ENCODE data around the gene LRP1B.

LRP1B gene

GRCh38 chr2:141417246-141417797, 713.5 kb downstream of the LRP1B start:
- TF ChIP-seq CTCF (IDR thresholded peaks at IDR 0.05; ENCODE audit: borderline replicate concordance, extremely low read depth, low read length, poor library complexity, severe bottlenecking) (no peak), EZH2 (IDR thresholded peaks at IDR 0.05; ENCODE audit: borderline replicate concordance, low read depth, low read length, severe bottlenecking) (no peak)
- Histone ChIP-seq H2AFZ (ENCODE audit: low read depth, low read length) (peak overlapping the region; percentile 73), H3K9me3 (ENCODE audit: insufficient read depth, low read length, severe bottlenecking) (peaks cover 2% of the 10 kb centered on the region), H3K4me1 (ENCODE audit: insufficient read depth, low read length) (peaks cover 19% of the 10 kb centered on the region), H3K4me3 (ENCODE audit: low read depth in 1 of 2, low read length in 2 of 2) (no peak overlapping the region), H3K9ac (ENCODE audit: low read depth, low read length) (no peak overlapping the region), H3K27me3 (ENCODE audit: insufficient read depth, low read length, poor library complexity) (no peaks in the 10 kb centered on the region), H3K4me2 (ENCODE audit: insufficient read depth, low read length) (peak overlapping the region; percentile 47), H3K36me3 (ENCODE audit: insufficient read depth, low read length) (no peaks in the 10 kb centered on the region), H3K79me2 (ENCODE audit: insufficient read depth, low read length) (no peaks in the 10 kb centered on the region), H3K27ac (ENCODE audit: low read length) (peak overlapping the region; percentile 48; the same call in 1 of the 2 replicates), H4K20me1 (ENCODE audit: insufficient read depth, low read length) (no peaks in the 10 kb centered on the region)
- no peak for DNase-seq
- ATAC-seq (ENCODE audit: insufficient read depth, low read depth) = peak; percentile 82

- Histone ChIP-seq H3K4me1 (ENCODE audit: insufficient read depth, low read length) (peaks cover 4% of the 10 kb centered on the region; the same call in 1 of the 2 replicates), H4K20me1 (ENCODE audit: insufficient read depth, low read length) (no peaks in the 10 kb centered on the region), H3K9ac (ENCODE audit: low read depth, low read length) (no peak overlapping the region), H3K4me3 (ENCODE audit: low read depth in 1 of 2, low read length in 2 of 2) (no peak overlapping the region), H3K4me2 (ENCODE audit: insufficient read depth, low read length) (no peak overlapping the region), H3K27me3 (ENCODE audit: insufficient read depth, low read length, poor library complexity) (no peaks in the 10 kb centered on the region), H3K27ac (ENCODE audit: low read length) (no peak overlapping the region), H3K9me3 (ENCODE audit: insufficient read depth, low read length, severe bottlenecking) (no peaks in the 10 kb centered on the region), H2AFZ (ENCODE audit: low read depth, low read length) (no peak overlapping the region), H3K79me2 (ENCODE audit: insufficient read depth, low read length) (no peaks in the 10 kb centered on the region), H3K36me3 (ENCODE audit: insufficient read depth, low read length) (no peaks in the 10 kb centered on the region)
- DNase-seq (no peak), ATAC-seq (ENCODE audit: insufficient read depth, low read depth) (no peak)
- TF ChIP-seq CTCF (IDR thresholded peaks at IDR 0.05; ENCODE audit: borderline replicate concordance, extremely low read depth, low read length, poor library complexity, severe bottlenecking) = no peak
- TF ChIP-seq EZH2 (IDR thresholded peaks at IDR 0.05; ENCODE audit: borderline replicate concordance, low read depth, low read length, severe bottlenecking) = no peak
Observed at GRCh38 chr2:141411419-141411818, 719.4 kb downstream of the LRP1B start.

GRCh38 chr2:141399270-141399669, 731.5 kb downstream of the LRP1B start:
- no peaks in the 10 kb centered on the region for H4K20me1 ChIP-seq (ENCODE audit: insufficient read depth, low read length)
- no peaks in the 10 kb centered on the region for H3K79me2 ChIP-seq (ENCODE audit: insufficient read depth, low read length)
- no peak overlapping the region for H3K27ac ChIP-seq (ENCODE audit: low read length)
- TF ChIP-seq EZH2 (IDR thresholded peaks at IDR 0.05; ENCODE audit: borderline replicate concordance, low read depth, low read length, severe bottlenecking) (no peak), CTCF (IDR thresholded peaks at IDR 0.05; ENCODE audit: borderline replicate concordance, extremely low read depth, low read length, poor library complexity, severe bottlenecking) (peak; percentile 17)
- no peak overlapping the region for H3K4me2 ChIP-seq (ENCODE audit: insufficient read depth, low read length)
- H3K4me1 ChIP-seq (ENCODE audit: insufficient read depth, low read length) = peaks cover 10% of the 10 kb centered on the region; the same call in 1 of the 2 replicates
- H3K9ac ChIP-seq (ENCODE audit: low read depth, low read length) = no peak overlapping the region
- H3K27me3 ChIP-seq (ENCODE audit: insufficient read depth, low read length, poor library complexity) = no peaks in the 10 kb centered on the region
- H3K9me3 ChIP-seq (ENCODE audit: insufficient read depth, low read length, severe bottlenecking) = peaks cover 6% of the 10 kb centered on the region
- H3K4me3 ChIP-seq (ENCODE audit: low read depth in 1 of 2, low read length in 2 of 2) = no peak overlapping the region
- peak overlapping the region; percentile 19; the same call in 1 of the 2 replicates for H2AFZ ChIP-seq (ENCODE audit: low read depth, low read length)
- ATAC-seq (ENCODE audit: insufficient read depth, low read depth) = no peak
- H3K36me3 ChIP-seq (ENCODE audit: insufficient read depth, low read length) = no peaks in the 10 kb centered on the region
- no peak for DNase-seq

Measured in DND-41 (cell line).